ENCODE measurements around the gene SNN. TPM values are rescaled to one million over a fixed set of nuclear protein-coding genes. Genes with fewer than 3 reads are reported as not detected.

SNN gene
- total RNA-seq, 1 donor: 13.8 TPM

DNA sequence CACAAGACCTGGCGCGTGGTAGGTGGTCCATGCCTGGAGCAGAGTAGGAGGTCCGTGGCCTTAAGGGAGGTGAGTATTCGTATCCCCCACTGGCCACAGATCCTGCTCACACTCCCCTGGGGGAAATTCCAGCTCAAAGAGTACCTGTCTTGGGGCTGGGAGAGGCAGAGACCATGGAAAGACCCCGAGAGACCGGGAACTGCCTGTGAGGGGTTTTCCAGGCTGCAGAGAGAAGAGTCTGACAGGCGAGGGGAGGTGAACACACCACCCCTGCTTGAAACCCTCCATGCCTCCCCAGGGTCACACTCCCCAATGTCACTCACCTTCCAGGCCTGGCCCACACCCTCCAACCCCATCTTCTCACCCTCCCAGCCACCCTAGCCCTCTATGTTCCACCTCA, 12.6 kb upstream of the SNN start:
- Histone ChIP-seq H3K4me2 (ENCODE audit: insufficient read depth, low read length) (no peak overlapping the region), H3K4me1 (ENCODE audit: insufficient read depth, low read length) (peaks cover 5% of the 10 kb centered on the region), H3K9me3 (ENCODE audit: low read depth, low read length) (no peaks in the 10 kb centered on the region), H2AFZ (ENCODE audit: low read length) (no peak overlapping the region), H3K27me3 (ENCODE audit: insufficient read depth, low read length) (no peaks in the 10 kb centered on the region), H3K79me2 (ENCODE audit: insufficient read depth, low read length) (no peaks in the 10 kb centered on the region), H3K4me3 (ENCODE audit: insufficient read depth, low read length) (no peak overlapping the region), H4K20me1 (ENCODE audit: insufficient read depth, low read length) (no peaks in the 10 kb centered on the region), H3K27ac (ENCODE audit: low read depth, low read length) (no peak overlapping the region), H3K36me3 (ENCODE audit: insufficient read depth, low read length) (no peaks in the 10 kb centered on the region)
- DNase-seq (ENCODE audit: insufficient read length, low spot score, missing footprints): no peak
- TF ChIP-seq, protein P1, sequence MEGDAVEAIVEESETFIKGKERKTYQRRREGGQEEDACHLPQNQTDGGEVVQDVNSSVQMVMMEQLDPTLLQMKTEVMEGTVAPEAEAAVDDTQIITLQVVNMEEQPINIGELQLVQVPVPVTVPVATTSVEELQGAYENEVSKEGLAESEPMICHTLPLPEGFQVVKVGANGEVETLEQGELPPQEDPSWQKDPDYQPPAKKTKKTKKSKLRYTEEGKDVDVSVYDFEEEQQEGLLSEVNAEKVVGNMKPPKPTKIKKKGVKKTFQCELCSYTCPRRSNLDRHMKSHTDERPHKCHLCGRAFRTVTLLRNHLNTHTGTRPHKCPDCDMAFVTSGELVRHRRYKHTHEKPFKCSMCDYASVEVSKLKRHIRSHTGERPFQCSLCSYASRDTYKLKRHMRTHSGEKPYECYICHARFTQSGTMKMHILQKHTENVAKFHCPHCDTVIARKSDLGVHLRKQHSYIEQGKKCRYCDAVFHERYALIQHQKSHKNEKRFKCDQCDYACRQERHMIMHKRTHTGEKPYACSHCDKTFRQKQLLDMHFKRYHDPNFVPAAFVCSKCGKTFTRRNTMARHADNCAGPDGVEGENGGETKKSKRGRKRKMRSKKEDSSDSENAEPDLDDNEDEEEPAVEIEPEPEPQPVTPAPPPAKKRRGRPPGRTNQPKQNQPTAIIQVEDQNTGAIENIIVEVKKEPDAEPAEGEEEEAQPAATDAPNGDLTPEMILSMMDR (IDR thresholded peaks at IDR 0.05; ENCODE audit: extremely low read depth, low read depth, low read length): no peak

DNA sequence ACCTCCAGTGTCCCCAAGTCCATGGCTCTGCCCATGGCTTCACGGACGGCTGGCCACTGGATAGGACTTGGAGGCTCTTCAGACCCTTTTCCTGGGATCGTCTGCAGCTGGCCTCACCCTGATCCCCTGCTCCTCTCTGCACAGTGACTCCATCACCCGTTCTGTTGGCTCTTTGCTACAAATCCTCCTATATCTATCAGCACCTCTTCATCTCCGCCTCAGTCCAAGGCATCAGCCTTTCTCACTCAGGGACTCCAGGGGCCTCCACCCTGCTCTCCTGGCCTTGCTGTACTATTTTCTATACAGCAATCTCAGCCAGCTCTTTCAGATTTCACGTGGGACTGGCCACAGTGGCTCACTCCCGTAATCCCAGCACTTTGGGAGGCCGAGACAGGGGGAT, 10.7 kb upstream of the SNN start:
- H3K4me3 ChIP-seq (ENCODE audit: insufficient read depth, low read length): no peak overlapping the region
- no peaks in the 10 kb centered on the region for H4K20me1 ChIP-seq (ENCODE audit: insufficient read depth, low read length)
- H3K79me2 ChIP-seq (ENCODE audit: insufficient read depth, low read length): no peaks in the 10 kb centered on the region
- H3K27ac ChIP-seq (ENCODE audit: low read depth, low read length): no peak overlapping the region
- no peaks in the 10 kb centered on the region for H3K27me3 ChIP-seq (ENCODE audit: insufficient read depth, low read length)
- no peak overlapping the region for H2AFZ ChIP-seq (ENCODE audit: low read length)
- no peaks in the 10 kb centered on the region for H3K36me3 ChIP-seq (ENCODE audit: insufficient read depth, low read length)
- H3K9me3 ChIP-seq (ENCODE audit: low read depth, low read length): no peaks in the 10 kb centered on the region
- H3K4me2 ChIP-seq (ENCODE audit: insufficient read depth, low read length): no peak overlapping the region
- TF ChIP-seq, protein P1 (IDR thresholded peaks at IDR 0.05; ENCODE audit: extremely low read depth, low read depth, low read length): no peak
- H3K4me1 ChIP-seq (ENCODE audit: insufficient read depth, low read length): peaks cover 5% of the 10 kb centered on the region
- DNase-seq (ENCODE audit: insufficient read length, low spot score, missing footprints): no peak

DNA sequence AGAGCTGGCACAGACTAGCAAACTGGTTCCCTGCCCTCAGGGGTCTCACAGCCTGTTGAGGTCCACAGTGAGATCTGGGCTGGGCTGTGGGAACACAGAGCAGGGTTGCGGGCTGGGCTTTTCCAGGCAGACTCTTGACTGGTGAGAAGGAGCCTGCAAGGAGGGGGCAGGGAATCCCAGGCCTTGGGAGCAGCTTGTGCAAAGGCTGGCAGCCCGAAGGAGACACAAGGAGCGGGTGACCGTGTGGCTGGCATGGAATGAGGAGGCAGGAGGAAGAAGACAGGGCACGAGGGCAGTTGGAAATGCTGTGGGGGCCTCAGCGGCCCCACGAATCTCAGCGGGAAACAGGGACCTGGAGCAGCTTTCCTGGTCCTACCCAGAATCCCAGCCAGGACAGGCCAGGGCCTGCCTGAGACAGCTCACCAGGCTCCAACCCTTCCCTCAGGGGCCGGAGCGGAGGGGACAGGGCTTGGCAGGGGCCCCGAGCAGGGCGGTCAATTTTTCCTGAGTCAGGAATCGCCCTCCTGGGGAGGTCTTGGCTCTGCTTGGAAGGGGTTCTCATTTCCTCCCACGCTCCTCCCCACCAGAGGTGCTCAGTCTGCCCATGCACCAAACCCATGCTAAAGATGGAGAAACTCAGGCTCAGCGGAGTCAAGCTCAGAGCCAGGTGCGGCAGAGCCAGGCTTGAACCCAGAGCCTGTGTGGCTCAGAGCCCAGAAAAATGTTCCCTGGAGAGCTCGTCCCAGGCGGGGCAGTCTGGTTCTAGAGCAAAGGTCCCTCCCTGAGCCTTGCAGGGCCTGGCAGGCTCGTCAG, 9.2 kb upstream of the SNN start:
- Histone ChIP-seq H4K20me1 (ENCODE audit: insufficient read depth, low read length) (no peaks in the 10 kb centered on the region), H3K27ac (ENCODE audit: low read depth, low read length) (no peak overlapping the region), H3K4me2 (ENCODE audit: insufficient read depth, low read length) (no peak overlapping the region), H3K79me2 (ENCODE audit: insufficient read depth, low read length) (no peaks in the 10 kb centered on the region), H3K27me3 (ENCODE audit: insufficient read depth, low read length) (no peaks in the 10 kb centered on the region), H3K4me3 (ENCODE audit: insufficient read depth, low read length) (no peak overlapping the region), H3K36me3 (ENCODE audit: insufficient read depth, low read length) (no peaks in the 10 kb centered on the region), H3K4me1 (ENCODE audit: insufficient read depth, low read length) (peaks cover 5% of the 10 kb centered on the region), H3K9me3 (ENCODE audit: low read depth, low read length) (no peaks in the 10 kb centered on the region), H2AFZ (ENCODE audit: low read length) (peak overlapping the region; percentile 85)
- peak; percentile 80 for DNase-seq (ENCODE audit: insufficient read length, low spot score, missing footprints)
- TF ChIP-seq, protein P1 (IDR thresholded peaks at IDR 0.05; ENCODE audit: extremely low read depth, low read depth, low read length): no peak

- peaks cover 5% of the 10 kb centered on the region for H3K4me1 ChIP-seq (ENCODE audit: insufficient read depth, low read length)
- H3K4me2 ChIP-seq (ENCODE audit: insufficient read depth, low read length): no peak overlapping the region
- H4K20me1 ChIP-seq (ENCODE audit: insufficient read depth, low read length): no peaks in the 10 kb centered on the region
- H3K27ac ChIP-seq (ENCODE audit: low read depth, low read length): no peak overlapping the region
- no peak overlapping the region for H2AFZ ChIP-seq (ENCODE audit: low read length)
- DNase-seq (ENCODE audit: insufficient read length, low spot score, missing footprints): no peak
- TF ChIP-seq, protein P1 (IDR thresholded peaks at IDR 0.05; ENCODE audit: extremely low read depth, low read depth, low read length): no peak
- no peaks in the 10 kb centered on the region for H3K36me3 ChIP-seq (ENCODE audit: insufficient read depth, low read length)
- H3K79me2 ChIP-seq (ENCODE audit: insufficient read depth, low read length): no peaks in the 10 kb centered on the region
- no peak overlapping the region for H3K4me3 ChIP-seq (ENCODE audit: insufficient read depth, low read length)
- no peaks in the 10 kb centered on the region for H3K27me3 ChIP-seq (ENCODE audit: insufficient read depth, low read length)
- no peaks in the 10 kb centered on the region for H3K9me3 ChIP-seq (ENCODE audit: low read depth, low read length)
These were observed 7.7 kb upstream of the SNN start for GRCh38 chr16:11660565-11660964.

Measured in osteoblast (primary cell).